Nephron (organoid): ENCODE data around the gene CELA2B.
"Not testable (repeated sequence)": the region's sequence is repeated elsewhere in the genome, so short reads cannot be mapped to it uniquely, and the experiment has no call there.

Source experiments
- H3K27ac Mint-ChIP-seq, 3 experiments: 2 replicates each; pipeline ENCODE4 v1.8.0; 2020; ENCODE audit warnings: mixed read lengths in 3 of 3, mild to moderate bottlenecking in 2 of 3, moderate library complexity in 1 of 3
- H3K27me3 Mint-ChIP-seq: 2 replicates; pipeline ENCODE4 v1.8.0; 2021; ENCODE audit warnings: low read depth, mild to moderate bottlenecking, moderate library complexity, mixed read lengths
- H3K36me3 Mint-ChIP-seq: 2 replicates; pipeline ENCODE4 v1.8.0; 2020; ENCODE audit warnings: low read depth, mixed read lengths
- H3K4me1 Mint-ChIP-seq: 2 replicates; pipeline ENCODE4 v1.8.0; 2020; ENCODE audit warnings: mixed read lengths
- H3K4me3 Mint-ChIP-seq, 3 experiments: 2 replicates each; pipeline ENCODE4 v1.8.0; 2020; ENCODE audit warnings: mild to moderate bottlenecking in 3 of 3, mixed read lengths in 3 of 3, moderate library complexity in 2 of 3
- H3K9me3 Mint-ChIP-seq: 2 replicates; pipeline ENCODE4 v1.8.0; 2020; ENCODE audit warnings: mixed read lengths
- TF ChIP-seq, protein P1 (sequence below), 3 experiments: fragments of 200-600 bp; sonication (generic); IDR thresholded peaks; one replicate each; pipeline ENCODE4 v1.5.0; 2021; ENCODE audit warnings: antibody characterized with exemption in 3 of 3; ENCODE audit not compliant: unreplicated experiment in 3 of 3

CELA2B gene

DNA sequence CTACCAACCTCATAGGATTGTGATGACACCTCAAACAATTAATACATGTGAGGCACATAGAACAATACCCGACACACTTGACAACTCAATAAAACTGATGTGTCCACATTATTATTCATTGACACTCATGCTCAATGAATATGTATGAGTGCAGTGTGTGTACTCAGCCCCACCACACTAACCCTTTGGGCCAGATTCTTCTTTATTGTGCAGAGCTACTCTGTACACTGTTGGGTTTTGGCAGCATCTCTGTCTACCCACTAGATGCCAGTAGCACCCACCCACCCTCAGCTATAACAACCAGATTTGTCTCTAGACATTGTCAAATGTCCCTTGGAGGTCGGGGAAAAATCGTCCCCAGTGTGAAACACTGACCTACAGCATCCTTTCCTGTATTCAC, 38.0 kb downstream of the CELA2B start:
- Mint-ChIP-seq H3K9me3 (no peaks in the 10 kb centered on the region), H3K27me3 (no peaks in the 10 kb centered on the region), H3K4me3 (no peak overlapping the region), H3K27ac (no peak overlapping the region), H3K4me1 (peaks cover 4% of the 10 kb centered on the region), H3K36me3 (peaks cover 44% of the 10 kb centered on the region)
- TF ChIP-seq, protein P1, sequence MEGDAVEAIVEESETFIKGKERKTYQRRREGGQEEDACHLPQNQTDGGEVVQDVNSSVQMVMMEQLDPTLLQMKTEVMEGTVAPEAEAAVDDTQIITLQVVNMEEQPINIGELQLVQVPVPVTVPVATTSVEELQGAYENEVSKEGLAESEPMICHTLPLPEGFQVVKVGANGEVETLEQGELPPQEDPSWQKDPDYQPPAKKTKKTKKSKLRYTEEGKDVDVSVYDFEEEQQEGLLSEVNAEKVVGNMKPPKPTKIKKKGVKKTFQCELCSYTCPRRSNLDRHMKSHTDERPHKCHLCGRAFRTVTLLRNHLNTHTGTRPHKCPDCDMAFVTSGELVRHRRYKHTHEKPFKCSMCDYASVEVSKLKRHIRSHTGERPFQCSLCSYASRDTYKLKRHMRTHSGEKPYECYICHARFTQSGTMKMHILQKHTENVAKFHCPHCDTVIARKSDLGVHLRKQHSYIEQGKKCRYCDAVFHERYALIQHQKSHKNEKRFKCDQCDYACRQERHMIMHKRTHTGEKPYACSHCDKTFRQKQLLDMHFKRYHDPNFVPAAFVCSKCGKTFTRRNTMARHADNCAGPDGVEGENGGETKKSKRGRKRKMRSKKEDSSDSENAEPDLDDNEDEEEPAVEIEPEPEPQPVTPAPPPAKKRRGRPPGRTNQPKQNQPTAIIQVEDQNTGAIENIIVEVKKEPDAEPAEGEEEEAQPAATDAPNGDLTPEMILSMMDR (IDR thresholded peaks at IDR 0.05; ENCODE audit: unreplicated experiment in 3 of 3), result no peak

- not testable (repeated sequence) for H3K4me3 Mint-ChIP-seq, H3K27ac Mint-ChIP-seq, H3K9me3 Mint-ChIP-seq, H3K27me3 Mint-ChIP-seq, H3K4me1 Mint-ChIP-seq
- H3K36me3 Mint-ChIP-seq, result peaks cover 44% of the 10 kb centered on the region
Observed at GRCh38 chr1:15514557-15514956, 38.7 kb downstream of the CELA2B start.

- peaks cover 44% of the 10 kb centered on the region for H3K36me3 Mint-ChIP-seq
- TF ChIP-seq, protein P1 (IDR thresholded peaks at IDR 0.05; ENCODE audit: unreplicated experiment in 3 of 3), result no peak
- H3K27ac Mint-ChIP-seq, result no peak overlapping the region
- H3K4me1 Mint-ChIP-seq, result peaks cover 10% of the 10 kb centered on the region
- no peak overlapping the region for H3K4me3 Mint-ChIP-seq
- no peaks in the 10 kb centered on the region for H3K9me3 Mint-ChIP-seq
- no peaks in the 10 kb centered on the region for H3K27me3 Mint-ChIP-seq
Observed at GRCh38 chr1:15515022-15515663, 39.2 kb downstream of the CELA2B start.

- TF ChIP-seq, protein P1 (IDR thresholded peaks at IDR 0.05; ENCODE audit: unreplicated experiment in 3 of 3), result no peak
- H3K27ac Mint-ChIP-seq, result no peak overlapping the region
- peaks cover 25% of the 10 kb centered on the region for H3K36me3 Mint-ChIP-seq
- no peaks in the 10 kb centered on the region for H3K27me3 Mint-ChIP-seq
- peaks cover 26% of the 10 kb centered on the region for H3K4me1 Mint-ChIP-seq
- H3K9me3 Mint-ChIP-seq, result no peaks in the 10 kb centered on the region
- H3K4me3 Mint-ChIP-seq, result peak overlapping the region in 1 of 3 experiments; percentile 16
Observed at GRCh38 chr1:15519625-15520024, 43.7 kb downstream of the CELA2B start.

- peak overlapping the region; percentile 8 to 29 (median 10) for H3K27ac Mint-ChIP-seq
- peak overlapping the region; percentile 1 to 22 (median 12) for H3K4me3 Mint-ChIP-seq
- H3K36me3 Mint-ChIP-seq, result peaks cover 19% of the 10 kb centered on the region
- not testable (repeated sequence) for H3K27me3 Mint-ChIP-seq, H3K9me3 Mint-ChIP-seq
- peaks cover 43% of the 10 kb centered on the region for H3K4me1 Mint-ChIP-seq
Observed at GRCh38 chr1:15521206-15521906, 45.5 kb downstream of the CELA2B start.

DNA sequence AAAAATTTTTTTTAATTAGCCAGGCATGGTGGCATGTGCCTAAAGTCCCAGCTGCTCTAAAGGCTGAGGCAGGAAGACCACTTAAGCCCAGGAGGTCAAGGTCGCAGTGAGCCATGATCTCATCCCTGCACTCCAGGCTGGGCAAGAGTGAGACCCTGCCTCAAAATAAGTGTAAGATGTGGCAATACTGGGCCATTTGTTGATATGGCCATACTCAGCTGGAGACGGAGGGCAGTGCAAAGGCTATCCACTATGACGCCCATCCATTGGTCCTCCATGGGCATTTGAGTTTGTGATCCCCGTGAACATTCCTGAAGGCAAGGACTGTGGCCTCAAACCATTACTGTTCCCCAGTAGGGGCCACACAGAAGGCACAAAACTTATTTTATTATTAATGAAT, 46.6 kb downstream of the CELA2B start:
- H3K36me3 Mint-ChIP-seq, result peaks cover 8% of the 10 kb centered on the region
- TF ChIP-seq, protein P1 (IDR thresholded peaks at IDR 0.05; ENCODE audit: unreplicated experiment in 3 of 3), result no peak
- peak overlapping the region; percentile 57 to 88 (median 71) for H3K4me3 Mint-ChIP-seq
- no peaks in the 10 kb centered on the region for H3K27me3 Mint-ChIP-seq
- H3K27ac Mint-ChIP-seq, result peak overlapping the region in 1 of 3 experiments; percentile 100
- peaks cover 49% of the 10 kb centered on the region for H3K4me1 Mint-ChIP-seq
- no peaks in the 10 kb centered on the region for H3K9me3 Mint-ChIP-seq
